Cardiac muscle cell (in vitro differentiated cells and primary cell): Measurements from ENCODE around the gene FHOD3. TPM values are rescaled to one million over a fixed set of nuclear protein-coding genes. Genes with fewer than 3 reads are reported as not detected.
A peak's percentile ranks its signal among the peaks of the same experiment; 100 is the strongest.

Experiments used
- DNase-seq, 2 donors: peaks; one replicate each; pipeline versions ENCODE4 v3.0.0 to v3.0.0-alpha.2; 2010 to 2017; ENCODE audit warnings: low read depth in 1 of 2, low spot score in 1 of 2
- H3K27ac ChIP-seq: fragments of 200-600 bp; sonication (generic); 2 replicates; pipeline ENCODE4 v1.5.1; 2016
- H3K27me3 ChIP-seq: fragments of 200-600 bp; sonication (generic); 2 replicates; pipeline ENCODE4 v1.6.0; 2016; ENCODE audit warnings: control low read depth
- H3K36me3 ChIP-seq: fragments of 200-600 bp; sonication (generic); 2 replicates; pipeline ENCODE4 v1.5.1; 2016; ENCODE audit warnings: control low read depth
- H3K4me1 ChIP-seq: fragments of 200-600 bp; sonication (generic); 2 replicates; pipeline ENCODE4 v1.8.1; 2017; ENCODE audit warnings: low read depth, mild to moderate bottlenecking, mixed run types
- H3K4me3 ChIP-seq: fragments of 200-600 bp; sonication (generic); 2 replicates; pipeline ENCODE4 v1.5.1; 2016; ENCODE audit warnings: mild to moderate bottlenecking
- H3K9me3 ChIP-seq: fragments of 200-600 bp; sonication (generic); 2 replicates; pipeline ENCODE4 v1.5.1; 2017; ENCODE audit warnings: low read depth, mild to moderate bottlenecking, control low read depth
- polyA plus RNA-seq: library from polyadenylated mRNA; unstranded; fragments of >200 nt; fragmentation: Nextera tagmentation; extraction: Ambion mirVana; gene quantifications from 2 replicates; pipeline ENCODE4 v1.2.1, GENCODE V29; 2016
- total RNA-seq: library from RNA; depleted of rRNA; stranded (reverse); fragments of >200 nt; gene quantifications from 2 replicates; pipeline ENCODE4 v1.2.3, GENCODE V29; 2016
- TF ChIP-seq, protein P1 (sequence below): IDR thresholded peaks from 2 replicates; pipeline ENCODE4 v1.5.1; 2012; ENCODE audit warnings: low read depth, mild to moderate bottlenecking, low read length

The FHOD3 gene
- total and polyA plus RNA-seq, 2 experiments from 2014 or later: 127 to 347 TPM

DNA sequence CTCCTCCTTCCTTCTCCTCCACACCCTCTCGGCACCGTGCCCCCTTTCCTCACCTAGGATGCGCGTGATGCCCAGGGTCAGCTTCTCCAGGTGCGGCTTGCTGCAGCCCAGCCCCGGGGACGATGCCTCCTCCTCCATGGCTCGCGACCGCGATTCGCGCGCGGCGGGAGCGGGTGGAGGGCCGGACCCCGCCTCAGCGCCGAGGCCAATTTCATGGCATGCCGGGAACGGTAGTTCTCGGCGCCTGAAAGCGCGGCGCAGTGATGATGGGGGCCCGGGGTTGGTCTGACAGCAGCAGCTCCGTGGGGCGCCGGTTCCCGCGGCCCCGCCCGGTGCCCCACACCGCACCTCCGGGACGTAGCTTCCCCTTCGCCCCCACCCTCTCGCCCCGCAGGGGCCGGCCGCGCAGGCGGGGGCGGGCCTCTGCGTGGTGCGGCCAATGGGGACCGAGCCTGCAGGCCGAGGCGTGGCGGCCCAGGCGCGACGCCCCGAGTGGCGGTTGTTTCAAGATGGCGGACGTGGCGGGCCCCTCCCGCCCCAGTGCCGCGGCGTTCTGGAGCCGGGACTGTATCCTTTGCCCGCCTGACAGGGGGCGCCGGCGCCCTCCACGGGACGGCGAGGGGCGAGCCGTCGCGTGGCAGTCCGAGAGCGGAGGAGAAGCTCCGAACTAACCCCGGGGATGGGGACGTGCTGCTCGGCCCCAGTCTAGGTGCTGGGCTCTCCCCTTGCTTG, 531.3 kb downstream of the FHOD3 start, which contains the start of the genes KIAA1328 and TPGS2:
TSS of gene KIAA1328 (plus strand) at position 498 of the 732 bp plus-strand sequence. CDS start at position 510, 12 bp downstream.
TSS of gene TPGS2 (minus strand) at position 373 of the 732 bp plus-strand sequence. CDS start at position 138, 235 bp downstream.
- H3K9me3 ChIP-seq: no peaks in the 10 kb centered on the region
- no peaks in the 10 kb centered on the region for H3K27me3 ChIP-seq
- H3K36me3 ChIP-seq: no peaks in the 10 kb centered on the region
- TF ChIP-seq, protein P1, sequence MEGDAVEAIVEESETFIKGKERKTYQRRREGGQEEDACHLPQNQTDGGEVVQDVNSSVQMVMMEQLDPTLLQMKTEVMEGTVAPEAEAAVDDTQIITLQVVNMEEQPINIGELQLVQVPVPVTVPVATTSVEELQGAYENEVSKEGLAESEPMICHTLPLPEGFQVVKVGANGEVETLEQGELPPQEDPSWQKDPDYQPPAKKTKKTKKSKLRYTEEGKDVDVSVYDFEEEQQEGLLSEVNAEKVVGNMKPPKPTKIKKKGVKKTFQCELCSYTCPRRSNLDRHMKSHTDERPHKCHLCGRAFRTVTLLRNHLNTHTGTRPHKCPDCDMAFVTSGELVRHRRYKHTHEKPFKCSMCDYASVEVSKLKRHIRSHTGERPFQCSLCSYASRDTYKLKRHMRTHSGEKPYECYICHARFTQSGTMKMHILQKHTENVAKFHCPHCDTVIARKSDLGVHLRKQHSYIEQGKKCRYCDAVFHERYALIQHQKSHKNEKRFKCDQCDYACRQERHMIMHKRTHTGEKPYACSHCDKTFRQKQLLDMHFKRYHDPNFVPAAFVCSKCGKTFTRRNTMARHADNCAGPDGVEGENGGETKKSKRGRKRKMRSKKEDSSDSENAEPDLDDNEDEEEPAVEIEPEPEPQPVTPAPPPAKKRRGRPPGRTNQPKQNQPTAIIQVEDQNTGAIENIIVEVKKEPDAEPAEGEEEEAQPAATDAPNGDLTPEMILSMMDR: peak; percentile 45
- peak; percentile 92 to 94 for DNase-seq
- H3K4me3 ChIP-seq: peak within 1 kb of the TSS; percentile 85
- H3K4me1 ChIP-seq: no peaks in the 10 kb centered on the region
- H3K27ac ChIP-seq: peak within 1 kb of the TSS; percentile 11

Other genes starting within 250 kb of the FHOD3 start
- 77.1 and 89.3 TPM in 2 replicates for gene RPRD1A, start 230.2 kb upstream of the FHOD3 start, total RNA-seq
- 29.5 and 40.4 TPM in 2 replicates for gene RPRD1A, start 230.2 kb upstream of the FHOD3 start, polyA plus RNA-seq
- gene SLC39A6, start 168.4 kb upstream of the FHOD3 start, total RNA-seq: 24.1 and 35.0 TPM in 2 replicates
- gene SLC39A6, start 168.4 kb upstream of the FHOD3 start, polyA plus RNA-seq: 22.7 and 33.7 TPM in 2 replicates
- gene ELP2, start 167.8 kb upstream of the FHOD3 start, total RNA-seq: 27.1 and 39.2 TPM in 2 replicates
- gene ELP2, start 167.8 kb upstream of the FHOD3 start, polyA plus RNA-seq: 46.9 and 90.1 TPM in 2 replicates
- 0.60 and 0.85 TPM in 2 replicates for gene MOCOS, start 110.2 kb upstream of the FHOD3 start, total RNA-seq
- gene MOCOS, start 110.2 kb upstream of the FHOD3 start, polyA plus RNA-seq: 0.27 and 0.74 TPM in 2 replicates